Ureter (tissue), 1 donor: Measurements from ENCODE around the gene PRDM15. TPM values are rescaled to one million over a fixed set of nuclear protein-coding genes. Genes with fewer than 3 reads are reported as not detected.

Experiments
- DNase-seq: peaks from one replicate; pipeline ENCODE4 v3.0.0-alpha.2; 2020; ENCODE audit warnings: low spot score
- total RNA-seq: library from RNA; stranded (reverse); gene quantifications from one replicate; pipeline ENCODE4 v1.2.4, GENCODE V29; 2023
- donor health status: DM: yes; HTN: yes; CAD: no.

PRDM15 gene
- total RNA-seq, 1 donor from 2014 or later = 14.1 TPM

DNA sequence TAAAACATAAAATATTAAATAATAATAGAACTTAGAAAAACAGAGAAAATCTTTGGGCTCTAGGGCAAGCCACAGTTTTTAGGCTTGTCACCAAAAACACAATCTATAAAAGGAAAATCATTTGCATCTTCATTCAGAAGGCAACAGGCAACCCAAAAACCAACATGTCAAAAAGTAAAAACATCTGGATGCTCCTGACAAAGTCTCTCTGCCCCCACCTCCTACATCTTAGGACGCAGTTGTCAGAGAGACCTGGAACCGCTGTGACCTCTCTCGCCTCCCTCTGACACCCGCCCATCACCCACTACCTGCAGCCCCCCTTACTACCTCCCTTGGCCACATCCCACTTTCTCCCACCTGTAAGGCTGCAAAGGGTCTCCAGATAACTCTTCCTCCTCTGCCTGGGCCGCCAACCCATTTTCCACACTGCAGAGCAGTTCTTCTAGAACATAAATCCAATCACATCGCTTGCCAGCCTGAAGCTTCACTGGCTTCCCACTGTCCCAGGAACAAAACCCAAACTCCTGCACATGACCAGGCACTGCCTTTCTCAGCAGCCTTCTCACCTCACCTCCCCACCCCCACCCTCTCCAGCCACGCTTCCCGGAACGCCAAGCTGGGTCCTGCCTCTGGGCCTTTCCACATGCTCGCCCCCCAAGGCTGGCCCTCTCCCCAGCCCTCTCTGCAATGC, 14.7 kb downstream of the PRDM15 start:
- no peak for DNase-seq

DNA sequence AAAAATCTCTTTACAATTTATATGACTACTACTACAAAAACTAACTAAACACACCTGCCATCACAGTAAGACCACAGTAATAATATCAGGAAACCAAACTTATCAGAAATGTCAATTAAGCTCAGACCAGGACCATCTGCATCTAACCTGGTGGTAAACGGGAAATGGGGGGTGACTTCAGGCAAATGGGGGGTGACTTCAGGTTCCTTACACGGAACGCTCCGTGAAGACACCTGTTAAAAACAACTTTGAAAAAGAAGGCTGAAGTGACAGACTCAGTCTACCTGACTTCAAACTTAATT, 15.8 kb downstream of the PRDM15 start:
- DNase-seq = no peak

DNA sequence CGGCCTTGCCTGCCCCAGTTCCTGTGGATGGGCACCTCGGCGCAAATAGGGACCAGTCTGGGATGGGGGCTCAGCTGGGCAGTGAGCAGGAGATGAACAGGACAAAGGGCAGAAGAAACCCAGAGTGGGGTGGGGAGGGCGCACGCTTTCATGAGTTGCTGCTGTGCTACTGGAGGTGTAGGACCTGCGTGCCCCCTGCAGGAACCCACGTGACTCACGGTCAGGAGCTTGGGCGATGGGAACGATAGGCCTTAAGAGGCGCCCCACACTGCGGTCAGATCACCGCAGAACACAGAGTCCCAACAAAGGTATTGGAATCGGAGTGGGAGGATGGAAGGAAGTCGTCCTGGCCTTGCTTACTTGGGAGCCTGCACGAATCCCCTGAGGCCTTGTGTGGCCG, 17.2 kb downstream of the PRDM15 start:
- DNase-seq = no peak

DNA sequence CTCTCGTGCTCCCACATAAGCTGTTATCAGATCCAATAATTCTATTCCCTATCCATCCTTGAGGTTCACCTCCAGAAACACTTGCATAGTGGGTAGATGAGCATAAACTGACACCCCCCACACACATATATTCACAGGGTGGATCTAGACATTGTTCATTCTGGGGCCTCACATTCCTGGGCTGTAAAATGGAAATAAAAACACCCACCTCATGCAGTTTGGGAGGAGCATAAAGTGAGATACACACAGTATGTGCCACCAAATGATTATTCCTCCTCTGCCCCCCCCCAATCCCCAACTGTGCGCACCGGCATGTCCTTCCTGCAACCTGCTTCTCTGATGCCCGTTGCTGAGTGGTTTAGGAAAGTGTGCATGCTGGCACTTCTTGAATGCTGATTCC, 17.9 kb downstream of the PRDM15 start:
- no peak for DNase-seq

DNA sequence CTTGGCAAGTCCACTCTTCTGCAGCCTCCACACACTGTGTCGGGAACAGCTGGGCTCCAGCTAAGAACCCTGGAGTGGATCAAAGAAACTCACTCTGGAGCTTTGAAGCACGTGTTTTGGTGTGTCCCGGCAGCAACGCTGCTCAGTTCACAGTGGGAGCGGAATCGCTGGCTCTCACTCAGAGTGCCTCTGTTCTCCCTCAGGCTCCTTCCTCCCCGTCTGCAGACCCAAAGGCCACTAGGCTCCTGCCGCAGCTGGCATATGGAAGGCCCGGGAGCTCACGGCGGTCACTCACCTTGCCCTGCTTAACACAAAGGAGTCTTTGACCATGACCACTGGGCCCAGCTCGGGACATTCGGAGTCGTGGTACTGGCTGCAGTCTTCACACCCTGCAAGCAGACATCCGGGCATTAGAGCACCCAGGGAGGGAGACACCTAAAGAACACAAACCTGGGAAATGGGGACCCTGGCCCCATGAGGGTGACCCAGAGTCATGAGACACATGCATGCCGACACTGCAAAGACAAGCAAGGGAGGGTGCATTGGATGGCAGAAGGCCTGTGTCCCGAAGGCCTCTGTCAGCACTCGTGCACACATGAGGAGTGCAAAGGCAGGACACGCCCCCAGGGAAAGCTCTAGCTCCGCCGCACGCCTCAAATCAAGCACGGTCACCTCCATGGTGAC, 19.7 kb downstream of the PRDM15 start:
- no peak for DNase-seq

DNA sequence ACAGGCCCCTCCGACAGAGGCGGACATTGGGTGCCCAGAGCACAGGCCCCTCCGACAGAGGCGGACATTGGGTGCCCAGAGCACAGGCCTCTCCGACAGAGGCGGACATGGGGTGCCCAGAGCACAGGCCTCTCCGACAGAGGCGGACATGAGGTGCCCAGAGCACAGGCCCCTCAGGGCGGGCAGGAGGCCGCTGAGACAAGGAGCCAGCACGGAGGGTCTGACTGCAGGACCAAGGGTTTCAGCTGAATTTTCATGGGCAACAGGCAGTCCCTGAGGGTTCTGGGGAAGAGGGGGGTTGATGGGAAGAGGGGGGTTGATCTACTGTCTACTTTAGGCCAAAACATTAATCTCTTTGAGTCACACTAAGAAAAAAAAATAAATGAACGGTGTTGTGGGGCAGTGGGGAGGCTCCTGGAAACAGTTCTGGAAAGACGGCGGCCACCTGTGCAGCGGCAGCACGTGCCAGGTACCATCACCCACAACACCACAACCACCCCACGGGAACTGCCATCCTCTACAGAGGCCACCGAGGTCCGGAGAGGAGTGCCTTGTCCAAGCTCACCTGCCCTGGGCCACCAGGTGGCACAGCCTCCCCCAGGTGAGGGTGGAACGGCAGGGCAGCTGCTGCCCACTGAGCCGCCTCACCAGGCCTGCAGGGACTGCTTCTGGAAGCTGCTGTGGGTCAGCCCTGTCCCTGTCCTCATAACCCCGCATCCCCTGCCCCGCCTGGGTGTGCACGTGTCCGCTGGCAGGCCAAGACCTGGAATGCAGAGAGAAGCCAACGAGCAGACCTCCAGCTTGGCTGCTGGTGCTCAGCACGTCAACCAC, 20.5 kb downstream of the PRDM15 start:
- DNase-seq = no peak

DNA sequence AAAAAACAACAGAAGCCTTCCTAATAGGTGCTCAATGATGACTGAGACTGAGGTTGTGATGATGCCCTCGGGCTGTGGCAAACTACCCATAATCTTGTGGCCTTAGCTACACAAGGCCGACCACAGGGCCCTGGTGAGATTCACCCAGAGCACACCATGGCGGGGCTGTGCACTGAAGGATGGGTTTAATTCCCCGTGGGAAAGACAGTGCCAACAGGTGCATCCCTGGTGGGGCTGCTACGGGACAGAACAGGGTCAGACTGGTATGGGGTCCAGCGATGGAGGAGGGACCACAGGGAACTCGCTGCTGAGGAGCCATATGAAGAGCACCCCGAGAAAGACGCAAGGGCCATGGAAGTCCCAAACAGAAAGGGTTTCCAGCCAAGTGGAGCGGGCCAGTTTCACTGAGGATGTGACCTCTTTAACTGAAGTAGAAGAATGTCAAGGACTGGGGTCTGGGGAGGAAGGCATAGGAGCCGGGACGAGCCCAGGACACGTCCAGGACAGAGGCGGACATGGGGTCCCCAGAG, 21.3 kb downstream of the PRDM15 start:
- DNase-seq = no peak

DNA sequence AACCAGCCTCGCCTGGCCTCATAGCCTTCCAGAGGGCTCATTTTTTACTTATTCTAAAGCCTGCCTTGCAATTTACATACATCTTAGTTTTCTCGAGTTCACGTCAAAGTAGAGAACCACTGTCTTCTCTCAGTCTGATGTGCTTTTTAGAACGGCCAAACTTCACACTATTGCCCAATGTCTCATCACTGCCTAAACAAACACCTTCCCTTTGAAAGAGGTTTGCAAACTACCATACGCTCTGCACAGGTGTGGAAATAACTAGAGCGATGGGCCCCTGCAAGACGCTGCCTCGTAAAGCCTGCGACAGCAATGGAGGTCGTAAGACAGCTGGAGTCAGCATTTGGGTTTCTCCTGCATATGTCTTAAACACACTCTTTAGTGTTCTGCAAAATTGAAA, 22.6 kb downstream of the PRDM15 start:
- no peak for DNase-seq

- no peak for DNase-seq
Measured at GRCh38 chr21:41854426-41854995, 24.6 kb downstream of the PRDM15 start.

DNA sequence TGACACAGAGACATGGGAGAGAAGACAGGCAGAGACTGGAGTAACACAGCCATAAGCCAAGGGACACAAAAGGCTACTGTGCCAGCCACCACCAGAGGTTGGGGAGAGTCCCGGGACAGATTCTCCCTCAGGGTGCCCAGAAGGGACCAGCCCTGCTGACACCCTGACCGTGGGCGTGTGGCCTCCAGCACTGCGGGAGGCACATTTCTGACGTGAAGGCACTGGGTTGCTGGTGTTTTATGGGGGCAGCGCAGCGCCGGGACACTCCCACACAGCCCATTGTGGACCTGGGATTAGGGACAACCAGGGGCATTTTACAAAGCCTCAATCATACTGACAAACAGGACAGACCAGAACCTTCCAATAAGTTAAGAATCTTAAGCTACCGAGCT, 26.2 kb downstream of the PRDM15 start:
- DNase-seq = no peak

DNA sequence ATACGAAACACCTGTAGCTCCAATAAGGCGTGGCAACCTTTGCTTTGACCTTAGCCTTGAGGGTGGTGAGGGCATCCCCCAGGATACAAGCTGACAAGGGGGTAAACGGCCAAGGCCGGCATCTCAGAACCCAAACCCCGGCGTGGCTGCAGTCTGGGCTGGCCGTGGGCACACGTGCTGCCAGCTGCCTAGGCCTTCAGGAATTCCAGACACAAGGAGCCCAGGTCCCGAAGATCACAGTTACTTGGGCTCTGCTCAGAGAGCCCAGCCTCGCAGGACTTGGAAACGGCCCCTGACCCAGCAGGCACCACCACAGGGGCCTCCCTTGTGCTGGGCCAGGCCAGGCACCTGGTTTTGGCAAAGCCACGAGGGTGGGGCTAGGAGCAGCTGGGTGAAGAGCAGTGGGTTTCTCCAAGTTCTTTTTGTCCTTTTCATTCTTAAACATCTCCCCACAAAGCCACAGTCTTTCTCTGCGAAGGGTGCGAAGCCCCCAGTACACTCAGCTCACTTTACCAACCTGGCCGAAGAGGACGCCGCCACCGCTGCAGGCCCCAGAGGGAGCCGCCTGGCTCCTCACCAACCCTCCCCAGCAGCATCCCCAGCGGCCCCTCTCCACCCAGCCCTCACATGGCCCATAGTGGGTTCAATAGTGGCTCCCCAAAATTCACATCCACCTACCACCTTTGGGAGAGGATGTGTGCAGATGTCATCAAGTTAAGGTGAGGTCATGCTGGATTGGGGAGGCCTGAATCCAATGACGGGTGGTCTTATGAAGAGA, 26.8 kb downstream of the PRDM15 start:
- DNase-seq = no peak

DNA sequence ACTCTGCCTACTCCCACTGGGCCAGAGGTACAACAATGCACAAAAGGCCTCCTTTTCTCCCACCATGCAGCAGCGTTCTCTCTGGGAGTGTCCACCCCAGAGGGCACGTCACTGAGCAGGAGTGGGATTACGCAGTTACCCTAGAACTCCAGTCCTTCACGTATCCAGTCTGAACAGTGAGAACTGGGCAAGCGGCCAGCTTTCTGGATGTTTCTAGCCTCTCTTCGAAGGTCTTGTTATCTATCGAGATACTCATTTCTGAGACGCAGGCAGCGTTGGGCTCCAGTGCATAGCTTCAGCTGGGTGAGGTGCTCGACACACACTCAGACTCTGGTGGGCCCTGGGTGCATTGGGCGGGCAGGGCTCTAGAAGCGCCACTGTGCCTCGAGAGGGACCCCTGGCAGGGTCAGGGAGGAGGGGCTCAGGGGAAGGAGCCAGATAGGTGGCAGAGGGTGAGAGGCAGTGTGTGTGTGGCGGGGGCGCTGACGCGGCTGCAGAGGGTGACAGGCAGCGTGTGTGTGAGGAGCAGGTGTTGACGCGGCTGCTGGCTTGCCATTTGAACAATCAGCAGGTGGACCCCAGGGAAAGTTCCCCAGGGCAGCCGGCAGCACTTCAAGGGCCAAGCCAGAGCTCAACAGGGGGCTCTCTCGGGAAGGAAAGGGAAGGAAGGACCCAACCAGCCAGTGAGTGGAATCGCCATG, 27.9 kb downstream of the PRDM15 start:
- no peak for DNase-seq

DNA sequence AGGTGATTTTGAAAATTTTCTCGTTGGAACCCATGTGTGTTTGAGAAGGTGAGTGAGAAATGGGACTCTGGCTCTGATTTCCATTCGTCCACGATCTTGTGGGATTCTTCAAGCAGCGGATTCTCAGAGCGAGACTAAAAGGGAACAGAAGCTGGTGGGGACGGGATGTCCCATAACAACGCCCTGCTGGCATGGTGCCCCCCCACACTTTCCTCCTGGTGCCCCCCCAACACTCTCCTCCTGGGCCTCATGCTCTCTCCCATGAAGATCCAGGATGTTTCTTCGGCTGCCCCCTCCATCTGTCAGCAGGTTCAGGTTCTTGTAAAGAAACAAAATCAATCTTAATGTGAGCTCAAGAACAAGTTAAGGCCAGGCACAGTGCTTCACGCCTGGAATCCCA, 29.1 kb downstream of the PRDM15 start:
- no peak for DNase-seq

DNA sequence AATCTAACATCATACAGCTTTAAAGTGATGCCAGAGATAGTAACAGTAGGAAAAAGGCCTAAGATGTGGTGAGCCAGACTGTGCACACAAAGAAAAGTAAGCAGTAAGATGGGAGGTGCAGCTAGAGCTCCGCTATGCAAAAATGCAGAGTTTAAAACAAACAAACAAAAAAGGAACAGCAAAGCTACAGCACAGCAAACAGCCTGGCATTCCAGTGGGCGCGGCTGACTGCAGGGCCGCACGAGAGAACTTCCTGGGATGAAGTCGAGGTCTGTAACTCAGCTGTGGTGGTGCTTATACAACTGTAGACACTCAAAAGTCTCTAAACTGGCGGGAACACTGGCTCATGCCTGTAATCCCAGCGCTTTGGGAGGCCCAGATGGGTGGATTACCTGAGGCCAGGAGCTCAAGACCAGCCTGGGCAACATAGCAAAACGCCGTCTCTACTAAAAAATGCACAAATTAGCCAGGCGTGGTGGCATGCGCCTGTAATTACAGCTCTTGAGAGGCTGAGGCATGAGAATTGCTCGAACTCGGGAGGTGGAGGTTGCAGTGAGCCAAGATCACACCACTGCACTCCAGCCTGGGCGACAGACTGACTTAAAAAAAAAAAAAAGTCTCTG, 30.1 kb downstream of the PRDM15 start:
- no peak for DNase-seq

- DNase-seq = no peak
Measured at GRCh38 chr21:41848533-41848932, 30.6 kb downstream of the PRDM15 start.

DNA sequence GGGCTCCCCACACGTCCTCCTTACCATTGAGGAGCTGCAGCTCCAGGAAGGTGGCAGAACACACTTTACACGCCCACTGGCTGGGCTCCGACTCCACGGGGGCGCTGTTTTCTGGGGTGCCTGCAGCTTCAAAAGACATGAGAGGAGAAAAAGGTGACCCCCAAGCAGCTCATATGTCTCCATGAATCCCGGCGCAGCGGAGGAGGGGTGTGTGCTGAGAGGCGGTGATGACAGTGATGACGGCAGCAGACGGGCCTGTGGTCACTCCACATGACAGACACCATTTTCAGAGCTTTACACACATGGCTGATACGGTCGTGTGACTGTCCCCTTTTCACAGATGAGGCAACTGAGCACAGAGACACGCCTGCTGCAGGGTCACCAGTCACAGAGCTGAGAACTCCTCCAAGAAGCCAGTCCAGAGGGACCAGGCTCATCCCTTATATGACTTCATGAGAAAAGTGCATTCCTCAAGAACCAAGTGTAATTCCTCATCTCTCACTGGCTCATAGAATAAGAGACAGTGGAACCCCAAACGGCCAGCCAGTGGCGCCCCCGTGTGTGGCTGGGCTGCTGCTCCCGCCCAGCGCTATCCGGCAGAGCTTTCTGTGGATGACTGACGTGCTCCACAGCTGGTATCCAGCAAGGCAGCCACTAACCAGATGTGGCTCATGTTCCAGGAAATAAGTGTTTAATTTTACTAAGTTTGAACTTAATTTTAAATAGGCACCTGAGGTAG, 31.9 kb downstream of the PRDM15 start:
- no peak for DNase-seq

GRCh38 chr21:41846536-41846935, 32.6 kb downstream of the PRDM15 start:
- DNase-seq = no peak

- no peak for DNase-seq
Measured at GRCh38 chr21:41846033-41846317, 33.2 kb downstream of the PRDM15 start.

GRCh38 chr21:41845310-41846032, 33.7 kb downstream of the PRDM15 start:
- DNase-seq = no peak
